K562 treated with DMSO at 1 percent for 24 hours (cell line): ENCODE data around the gene GSN. TPM values are rescaled to one million over a fixed set of nuclear protein-coding genes. Genes with fewer than 3 reads are reported as not detected.

Source experiments
- total RNA-seq: library from RNA; unstranded; fragments of 300-600 nt; gene quantifications from 2 replicates; pipeline ENCODE4 v1.2.3, GENCODE V29; 2022; ENCODE audit warnings: low read depth; ENCODE audit not compliant: insufficient read depth

The GSN gene
- total RNA-seq, result 96.6 TPM in 2 replicates

GRCh38 chr9:121267689-121268597, at the start of gene GSN:
Gene GSN, plus strand, starts transcription at chr9:121268162. Its CDS starts 33,810 bp downstream, at chr9:121301972.

GRCh38 chr9:121369595-121370265, 101.8 kb downstream of the GSN start, which contains the start of gene STOM:
Gene STOM, minus strand, starts transcription at chr9:121370250. Its CDS starts 63 bp downstream, at chr9:121370187.

Other genes with a start within 250 kb of the GSN start
- 0.93 and 1.1 TPM in 2 replicates for gene C5, start 217.9 kb upstream of the GSN start, total RNA-seq
- gene CNTRL, start 193.2 kb upstream of the GSN start, total RNA-seq, result 15.4 and 19.5 TPM in 2 replicates
- gene RAB14, start 66.3 kb upstream of the GSN start, total RNA-seq, result 21.5 and 24.9 TPM in 2 replicates
- gene STOM, start 102.1 kb downstream of the GSN start, total RNA-seq, result 28.4 and 32.6 TPM in 2 replicates
- gene GGTA1, start 231.7 kb downstream of the GSN start, total RNA-seq, result 0.09 TPM in 1 of 2 replicates, not detected in the other